Muscle of leg (tissue), 11 donors: ENCODE measurements around the gene LDLRAD4. TPM values are rescaled to one million over a fixed set of nuclear protein-coding genes. Genes with fewer than 3 reads are reported as not detected.

Source experiments
- DNase-seq: peaks from one replicate; pipeline ENCODE4 v3.0.0; 2013
- H3K27ac ChIP-seq: one replicate; pipeline ENCODE4 v1.5.1; 2013; ENCODE audit warnings: mild to moderate bottlenecking, low read length, control low read depth
- H3K27me3 ChIP-seq: one replicate; pipeline ENCODE4 v1.6.1; 2013; ENCODE audit warnings: low read length; ENCODE audit not compliant: control insufficient read depth, insufficient read depth
- H3K36me3 ChIP-seq: one replicate; pipeline ENCODE4 v1.6.1; 2013; ENCODE audit warnings: low read length; ENCODE audit not compliant: control insufficient read depth, insufficient read depth
- H3K4me1 ChIP-seq: one replicate; pipeline ENCODE4 v1.6.1; 2013; ENCODE audit warnings: low read length; ENCODE audit not compliant: control insufficient read depth, insufficient read depth
- H3K4me3 ChIP-seq: one replicate; pipeline ENCODE4 v1.5.1; 2013; ENCODE audit warnings: low read length, control low read depth
- H3K9me3 ChIP-seq: replicated peaks from 2 replicates; pipeline ENCODE4 v1.6.1; 2013; ENCODE audit warnings: low read depth, low read length; ENCODE audit not compliant: control insufficient read depth
- WGBS: methylation state at CpG from one replicate; pipeline ENCODE4 v1.1.5; 2013; ENCODE audit warnings: missing lambda C conversion rate; ENCODE audit not compliant: insufficient coverage; 5-methylcytosine and 5-hydroxymethylcytosine counted together
- polyA plus RNA-seq, 8 donors: library from polyadenylated mRNA; unstranded; fragments of 120-200 nt; gene quantifications; one replicate each; pipeline versions ENCODE4 v1.2.1 to v1.2.3, GENCODE V29; 2013; ENCODE audit warnings: inconsistent platforms in 1 of 8, low replicate concordance in 1 of 8; ENCODE audit not compliant: insufficient read length in 8 of 8, insufficient read depth in 1 of 8
- total RNA-seq: library from RNA; stranded (reverse); fragments of 120-200 nt; gene quantifications from one replicate; pipeline ENCODE4 v1.2.4, GENCODE V29; 2013

Gene LDLRAD4
- total and polyA plus RNA-seq, 9 donors, result 9.0 to 20.8 (median 14.4) TPM

GRCh38 chr18:13621446-13621849, 402.9 kb downstream of the LDLRAD4 start:
- no peak for DNase-seq
- no peak overlapping the region for H3K4me3 ChIP-seq
- no peaks in the 10 kb centered on the region for H3K4me1 ChIP-seq
- no peaks in the 10 kb centered on the region for H3K27me3 ChIP-seq
- H3K9me3 ChIP-seq, result no peaks in the 10 kb centered on the region
- WGBS, result 93% methylated on average over 21 of the region's 23 CpGs
- peaks cover 7% of the 10 kb centered on the region for H3K36me3 ChIP-seq
- no peak overlapping the region for H3K27ac ChIP-seq

DNA sequence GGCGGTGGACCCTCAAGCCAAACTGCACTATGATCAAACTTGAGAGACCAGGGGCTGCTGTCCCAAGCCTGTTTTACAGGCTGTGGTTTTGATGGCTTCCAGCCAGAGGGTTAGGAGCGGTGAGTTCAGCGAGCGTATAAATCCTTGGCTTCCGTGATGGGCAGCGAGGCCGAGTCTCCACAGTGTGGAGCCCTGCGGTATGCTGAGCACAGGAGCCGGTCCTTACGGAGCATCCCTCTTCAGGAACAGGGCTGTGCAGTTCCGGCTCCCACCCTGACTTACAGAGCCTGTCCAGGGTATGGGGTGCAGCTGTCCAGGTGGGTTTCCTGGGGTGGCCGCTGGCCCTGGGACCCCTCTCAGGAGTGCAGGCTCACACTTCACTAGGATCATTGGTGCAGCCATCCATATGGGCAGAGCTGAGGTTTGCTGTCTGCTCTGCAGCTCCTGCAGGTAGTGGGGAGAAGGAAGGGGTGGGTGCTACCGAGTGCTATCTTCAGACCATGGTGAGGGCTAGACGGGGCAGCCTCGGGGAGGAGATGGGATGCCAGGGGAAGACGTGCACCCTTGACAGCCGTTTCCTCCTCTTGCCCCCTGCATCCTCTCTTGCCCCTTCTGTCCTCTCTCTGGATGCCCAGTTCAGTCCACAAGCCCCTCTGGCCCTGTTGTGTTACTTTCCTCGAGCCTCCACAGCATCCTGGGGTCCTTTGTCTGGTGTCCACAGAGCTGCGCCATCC, 403.5 kb downstream of the LDLRAD4 start:
- 80% methylated on average over 17 of the region's 19 CpGs for WGBS
- no peaks in the 10 kb centered on the region for H3K9me3 ChIP-seq
- DNase-seq, result no peak
- H3K4me3 ChIP-seq, result no peak overlapping the region
- peaks cover 7% of the 10 kb centered on the region for H3K36me3 ChIP-seq
- H3K4me1 ChIP-seq, result peaks cover 3% of the 10 kb centered on the region
- H3K27me3 ChIP-seq, result no peaks in the 10 kb centered on the region
- no peak overlapping the region for H3K27ac ChIP-seq

DNA sequence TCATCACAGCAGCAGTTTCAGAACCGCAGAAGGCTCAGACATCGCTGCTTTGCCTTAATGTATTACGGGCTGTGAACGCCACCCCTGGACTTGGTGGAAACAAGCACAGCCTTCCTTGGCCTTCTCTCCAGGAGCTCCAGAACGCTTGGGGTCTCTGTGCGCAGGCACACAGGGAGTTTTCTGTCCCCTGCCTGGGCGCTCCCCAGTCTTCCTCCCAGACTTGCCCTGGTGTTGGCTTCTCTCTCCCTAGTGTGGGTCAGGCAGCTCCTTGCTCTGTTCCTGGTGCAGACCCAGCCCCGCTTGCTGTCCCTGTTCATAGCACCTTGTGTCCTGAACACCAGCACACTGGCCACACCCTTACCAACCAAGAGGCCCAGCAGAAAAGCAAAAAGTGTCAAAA, 404.2 kb downstream of the LDLRAD4 start:
- Histone ChIP-seq H3K27me3 (no peaks in the 10 kb centered on the region), H3K4me3 (no peak overlapping the region), H3K36me3 (peaks cover 7% of the 10 kb centered on the region), H3K9me3 (no peaks in the 10 kb centered on the region), H3K27ac (no peak overlapping the region), H3K4me1 (peaks cover 6% of the 10 kb centered on the region)
- no peak for DNase-seq
- 89% methylated on average over 8 of the region's 8 CpGs for WGBS

- Histone ChIP-seq H3K27ac (no peak overlapping the region), H3K36me3 (peaks cover 7% of the 10 kb centered on the region)
- WGBS, result 51% methylated on average over 10 of the region's 10 CpGs
Measured at GRCh38 chr18:13623348-13623747, 404.8 kb downstream of the LDLRAD4 start.

GRCh38 chr18:13623871-13624270, 405.3 kb downstream of the LDLRAD4 start:
- Histone ChIP-seq H3K36me3 (peaks cover 7% of the 10 kb centered on the region), H3K27me3 (no peaks in the 10 kb centered on the region), H3K4me1 (peaks cover 6% of the 10 kb centered on the region), H3K9me3 (no peaks in the 10 kb centered on the region), H3K4me3 (no peak overlapping the region), H3K27ac (no peak overlapping the region)
- DNase-seq, result no peak
- 89% methylated on average over 10 of the region's 13 CpGs for WGBS

More at GRCh38 chr18:13623348-13623747, 404.8 kb downstream of the LDLRAD4 start:
- Histone ChIP-seq H3K4me1 (peaks cover 6% of the 10 kb centered on the region), H3K9me3 (no peaks in the 10 kb centered on the region), H3K4me3 (no peak overlapping the region), H3K27me3 (no peaks in the 10 kb centered on the region)
- no peak for DNase-seq

GRCh38 chr18:13624563-13625237, 406.1 kb downstream of the LDLRAD4 start:
- DNase-seq, result no peak
- Histone ChIP-seq H3K9me3 (no peaks in the 10 kb centered on the region), H3K27me3 (no peaks in the 10 kb centered on the region), H3K4me3 (no peak overlapping the region), H3K27ac (no peak overlapping the region), H3K4me1 (peaks cover 8% of the 10 kb centered on the region), H3K36me3 (peaks cover 7% of the 10 kb centered on the region)
- WGBS, result 79% methylated on average over 5 of the region's 11 CpGs

- Histone ChIP-seq H3K27ac (no peak overlapping the region), H3K4me3 (no peak overlapping the region), H3K27me3 (no peaks in the 10 kb centered on the region), H3K9me3 (no peaks in the 10 kb centered on the region), H3K4me1 (peaks cover 13% of the 10 kb centered on the region), H3K36me3 (peaks cover 7% of the 10 kb centered on the region)
- DNase-seq, result no peak
- whole genome bisulfite sequencing, result 84% methylated on average over 6 of the region's 10 CpGs
Measured at GRCh38 chr18:13625355-13625754, 406.8 kb downstream of the LDLRAD4 start.

GRCh38 chr18:13625843-13626543, 407.4 kb downstream of the LDLRAD4 start:
- H3K9me3 ChIP-seq, result no peaks in the 10 kb centered on the region
- H3K4me1 ChIP-seq, result peaks cover 13% of the 10 kb centered on the region
- H3K27ac ChIP-seq, result no peak overlapping the region
- DNase-seq, result no peak
- H3K27me3 ChIP-seq, result no peaks in the 10 kb centered on the region
- WGBS, result 100% methylated on average over 1 of the region's 8 CpGs
- H3K36me3 ChIP-seq, result peaks cover 5% of the 10 kb centered on the region
- no peak overlapping the region for H3K4me3 ChIP-seq

- Histone ChIP-seq H3K4me3 (no peak overlapping the region), H3K4me1 (peaks cover 13% of the 10 kb centered on the region), H3K27me3 (no peaks in the 10 kb centered on the region), H3K27ac (no peak overlapping the region), H3K36me3 (no peaks in the 10 kb centered on the region), H3K9me3 (no peaks in the 10 kb centered on the region)
- DNase-seq, result no peak
- 65% methylated on average over 2 of the region's 2 CpGs for WGBS
Measured at GRCh38 chr18:13626544-13626908, 408.0 kb downstream of the LDLRAD4 start.

DNA sequence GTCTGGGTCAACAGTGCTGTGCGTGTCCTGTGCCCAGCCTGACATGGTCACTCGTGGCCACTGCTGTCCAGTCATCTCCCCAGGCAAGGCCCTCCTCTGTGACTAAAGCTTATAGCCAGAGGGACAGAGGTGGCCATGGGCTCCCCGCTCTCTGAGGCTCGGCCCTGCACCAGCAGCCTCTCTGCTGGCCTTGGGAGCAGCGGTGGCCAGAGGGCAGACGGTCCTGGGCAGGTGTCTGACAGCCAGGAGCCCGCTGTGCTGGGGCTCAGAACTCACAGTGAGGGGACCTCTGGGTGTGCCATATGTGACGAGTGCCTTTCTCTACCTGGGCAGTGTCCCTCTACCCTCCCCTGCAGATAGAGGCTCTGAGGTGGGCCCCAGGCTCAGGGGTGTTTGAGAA, 409.1 kb downstream of the LDLRAD4 start:
- H3K9me3 ChIP-seq, result peaks cover 5% of the 10 kb centered on the region
- DNase-seq, result no peak
- no peaks in the 10 kb centered on the region for H3K36me3 ChIP-seq
- no peak overlapping the region for H3K27ac ChIP-seq
- no peaks in the 10 kb centered on the region for H3K27me3 ChIP-seq
- H3K4me1 ChIP-seq, result peaks cover 13% of the 10 kb centered on the region
- H3K4me3 ChIP-seq, result no peak overlapping the region
- 88% methylated on average over 8 of the region's 8 CpGs for WGBS
